Skin epidermis (tissue), 12 donors: ENCODE measurements around the gene SAMD11.
A peak's percentile ranks its signal among the peaks of the same experiment; 100 is the strongest.
"Not testable (repeated sequence)": the region's sequence is repeated elsewhere in the genome, so short reads cannot be mapped to it uniquely, and the experiment has no call there.

Experiments
- H3K27ac ChIP-seq, 21 experiments: fragments of 200-600 bp; sonication (generic) in 11 of 21; one replicate each; pipeline ENCODE4 v1.5.0; 2020; ENCODE audit warnings: mild to moderate bottlenecking in 3 of 21, inconsistent platforms in 2 of 21, moderate library complexity in 2 of 21
- H3K4me3 ChIP-seq, 7 experiments: fragments of 200-600 bp; sonication (generic) in 2 of 7; one replicate each; pipeline ENCODE4 v1.5.0; 2020; ENCODE audit warnings: inconsistent platforms in 2 of 7, mild to moderate bottlenecking in 2 of 7, moderate library complexity in 1 of 7

The SAMD11 gene

DNA sequence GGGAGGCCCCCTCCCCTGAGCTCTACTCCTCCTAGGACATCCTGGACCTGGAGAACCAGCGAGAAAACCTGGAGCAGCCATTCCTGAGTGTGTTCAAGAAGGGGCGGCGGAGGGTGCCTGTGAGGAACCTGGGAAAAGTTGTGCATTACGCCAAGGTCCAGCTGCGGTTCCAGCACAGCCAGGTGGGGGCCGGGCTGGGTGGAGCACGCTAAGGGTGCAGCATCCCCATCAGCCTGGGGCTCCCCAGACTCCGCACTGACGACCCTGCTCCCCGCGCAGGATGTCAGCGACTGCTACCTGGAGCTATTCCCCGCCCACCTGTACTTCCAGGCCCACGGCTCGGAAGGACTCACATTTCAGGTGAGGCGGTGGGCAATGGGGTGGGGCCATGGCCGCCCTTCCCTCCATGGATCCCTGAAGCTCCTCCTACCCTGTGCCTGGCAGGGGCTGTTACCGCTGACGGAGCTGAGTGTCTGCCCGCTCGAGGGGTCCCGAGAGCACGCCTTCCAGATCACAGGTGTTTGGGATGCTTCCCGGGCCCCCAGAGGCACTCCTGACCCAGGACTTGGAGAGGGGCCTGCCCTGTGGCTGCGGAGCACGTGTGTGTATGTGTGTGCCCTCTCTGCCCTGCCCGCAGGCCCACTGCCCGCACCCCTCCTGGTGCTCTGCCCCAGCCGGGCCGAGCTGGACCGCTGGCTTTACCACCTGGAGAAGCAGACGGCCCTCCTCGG lies 46.7 kb downstream of the SAMD11 start:
- H3K27ac ChIP-seq, result peak overlapping the region in 2 of 21 experiments; percentile 5 to 12
- H3K4me3 ChIP-seq, result peak overlapping the region in 1 of 7 experiments; percentile 7

DNA sequence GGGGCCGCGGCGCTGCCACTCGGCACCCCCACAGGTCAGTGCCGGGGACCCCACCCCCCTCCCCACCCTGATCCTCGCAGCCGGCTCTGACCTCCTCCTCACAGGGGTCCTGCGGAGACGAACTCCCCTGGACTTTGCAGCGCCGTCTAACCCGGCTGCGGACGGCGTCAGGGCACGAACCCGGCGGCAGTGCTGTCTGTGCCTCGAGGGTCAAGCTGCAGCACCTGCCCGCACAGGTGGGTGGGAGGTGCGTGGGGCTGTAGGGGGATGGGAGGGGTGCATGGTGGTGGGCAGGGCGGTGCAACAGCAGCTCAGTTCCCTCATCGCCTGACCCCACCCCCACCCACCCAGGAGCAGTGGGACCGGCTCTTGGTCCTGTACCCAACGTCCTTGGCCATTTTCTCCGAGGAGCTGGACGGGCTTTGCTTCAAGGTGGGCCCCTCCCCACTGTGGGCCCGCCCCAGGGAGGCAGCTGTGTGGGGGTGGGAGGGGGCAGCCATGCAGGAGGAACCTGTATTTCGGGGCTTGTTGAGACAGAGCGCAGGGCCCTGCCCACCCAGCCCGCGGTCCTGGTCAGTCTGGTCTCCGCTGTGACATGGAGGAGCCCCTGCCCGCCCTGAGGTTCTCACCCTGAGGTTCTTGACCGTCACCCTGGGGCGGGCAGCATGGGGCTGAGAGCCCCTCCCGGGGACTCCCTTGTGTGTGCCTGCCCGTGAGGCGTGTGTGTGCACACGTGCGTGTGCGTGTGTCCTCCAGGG lies 47.4 kb downstream of the SAMD11 start:
- Histone ChIP-seq H3K27ac (peak overlapping the region in 2 of 21 experiments; percentile 5 to 12), H3K4me3 (peak overlapping the region in 1 of 7 experiments; percentile 7)

DNA sequence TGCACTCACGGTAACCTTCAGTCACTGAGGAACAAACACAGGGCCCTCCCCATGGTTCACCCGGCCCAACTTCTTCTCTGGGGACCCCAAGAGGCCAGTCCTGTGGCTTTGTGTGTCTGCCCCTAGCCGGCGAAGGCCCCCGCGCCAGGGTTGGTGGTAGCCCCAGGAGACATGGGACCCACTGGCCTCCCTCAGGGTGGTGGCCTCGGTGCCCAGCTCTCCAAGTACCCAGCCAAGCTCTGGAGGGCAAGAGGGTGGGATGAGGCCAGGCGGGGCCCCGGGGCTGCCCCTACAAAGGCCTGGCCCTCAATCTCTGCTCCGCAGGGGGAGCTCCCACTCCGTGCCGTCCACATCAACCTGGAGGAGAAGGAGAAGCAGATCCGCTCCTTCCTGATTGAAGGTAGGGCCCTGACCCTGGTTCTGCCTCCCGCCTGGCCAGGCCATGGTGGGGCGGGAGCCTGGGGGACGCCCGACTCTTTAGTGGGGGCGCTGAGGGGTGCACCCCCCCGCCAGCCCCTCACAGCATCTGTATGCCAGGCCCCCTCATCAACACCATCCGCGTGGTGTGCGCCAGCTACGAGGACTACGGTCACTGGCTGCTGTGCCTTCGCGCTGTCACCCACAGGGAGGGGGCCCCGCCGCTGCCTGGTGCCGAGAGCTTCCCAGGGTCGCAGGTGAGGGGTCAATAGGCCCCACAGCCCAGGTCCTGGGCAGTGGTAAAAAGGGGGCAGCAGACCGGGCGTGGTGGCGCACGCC lies 48.2 kb downstream of the SAMD11 start:
- H3K27ac ChIP-seq, result peak overlapping the region in 2 of 21 experiments; percentile 28 to 34

DNA sequence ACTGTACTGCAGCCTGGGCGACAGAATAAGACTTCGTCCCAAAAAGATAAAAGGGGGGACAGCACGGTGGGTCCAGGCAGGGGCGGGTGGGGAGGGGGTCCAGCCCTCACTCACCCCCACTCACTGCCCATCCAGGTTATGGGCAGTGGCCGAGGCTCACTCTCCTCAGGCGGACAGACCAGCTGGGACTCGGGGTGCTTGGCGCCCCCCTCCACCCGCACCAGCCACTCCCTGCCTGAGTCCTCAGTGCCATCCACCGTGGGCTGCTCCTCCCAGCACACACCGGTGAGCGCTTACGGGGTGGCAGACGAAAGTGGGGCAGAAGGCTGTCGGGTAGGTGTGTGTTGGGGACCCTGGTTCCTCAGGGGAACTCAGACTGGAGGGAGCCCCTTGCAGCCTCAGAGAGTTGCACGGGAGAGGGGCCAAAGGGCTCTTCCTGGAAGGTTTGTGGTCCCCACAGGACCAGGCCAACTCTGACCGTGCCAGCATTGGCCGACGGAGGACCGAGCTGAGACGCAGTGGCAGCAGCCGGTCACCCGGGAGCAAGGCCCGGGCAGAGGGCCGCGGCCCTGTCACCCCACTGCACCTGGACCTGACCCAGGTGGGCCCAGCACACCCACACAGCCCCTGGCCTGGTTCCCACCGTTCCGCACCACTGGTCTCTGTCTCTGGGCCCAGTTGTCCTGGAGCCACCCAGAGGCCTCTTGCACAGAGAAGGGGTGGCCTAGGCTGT lies 49.2 kb downstream of the SAMD11 start:
- Histone ChIP-seq H3K27ac (no peak overlapping the region), H3K4me3 (no peak overlapping the region)

More for the DNA sequence above, 48.2 kb downstream of the SAMD11 start:
- H3K4me3 ChIP-seq, result no peak overlapping the region

DNA sequence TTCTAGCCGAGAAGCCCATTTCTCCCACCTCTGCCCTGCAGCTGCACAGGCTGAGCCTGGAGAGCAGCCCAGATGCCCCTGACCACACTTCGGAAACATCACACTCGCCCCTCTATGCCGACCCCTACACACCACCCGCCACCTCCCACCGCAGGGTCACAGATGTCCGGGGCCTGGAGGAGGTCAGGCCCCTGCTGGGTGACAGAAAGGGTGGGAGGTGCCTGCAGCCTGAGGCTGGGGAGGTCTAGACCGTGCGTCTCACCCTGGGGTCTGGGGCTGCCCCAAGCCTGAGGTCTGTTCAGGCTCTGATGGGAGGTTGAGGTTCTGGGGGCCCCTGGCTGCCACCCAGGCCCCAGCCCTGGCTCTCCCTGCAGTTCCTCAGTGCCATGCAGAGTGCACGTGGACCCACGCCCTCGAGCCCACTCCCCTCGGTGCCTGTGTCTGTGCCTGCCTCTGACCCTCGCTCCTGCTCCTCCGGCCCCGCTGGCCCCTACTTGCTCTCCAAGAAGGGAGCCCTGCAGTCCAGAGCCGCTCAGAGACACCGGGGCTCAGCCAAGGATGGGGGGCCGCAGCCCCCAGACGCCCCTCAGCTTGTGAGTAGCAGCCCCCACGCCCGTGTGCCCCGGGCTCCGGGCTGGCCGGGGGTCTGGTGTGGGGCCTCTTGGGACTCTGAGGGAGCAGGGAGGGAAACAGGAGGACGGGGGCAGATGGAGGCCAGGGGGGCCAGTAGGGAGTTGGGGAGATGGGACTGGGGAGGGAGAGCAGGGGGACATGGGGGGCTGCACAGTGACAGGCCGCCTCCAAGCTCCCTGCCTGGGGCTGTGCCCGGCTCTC lies 50.0 kb downstream of the SAMD11 start:
- H3K4me3 ChIP-seq, result no peak overlapping the region
- no peak overlapping the region for H3K27ac ChIP-seq

DNA sequence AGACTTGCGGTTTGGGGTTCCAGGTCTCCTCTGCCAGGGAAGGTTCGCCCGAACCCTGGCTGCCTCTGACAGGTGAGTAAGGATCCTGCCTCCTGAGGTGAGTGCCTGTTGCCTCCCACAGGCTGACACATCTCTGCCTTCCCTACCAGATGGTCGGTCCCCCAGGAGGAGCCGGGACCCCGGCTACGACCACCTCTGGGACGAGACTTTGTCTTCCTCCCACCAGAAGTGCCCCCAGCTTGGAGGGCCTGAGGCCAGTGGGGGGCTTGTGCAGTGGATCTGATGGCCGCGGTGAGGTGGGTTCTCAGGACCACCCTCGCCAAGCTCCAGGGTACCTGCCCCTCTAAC lies 50.5 kb downstream of the SAMD11 start:
- no peak overlapping the region for H3K4me3 ChIP-seq
- no peak overlapping the region for H3K27ac ChIP-seq

DNA sequence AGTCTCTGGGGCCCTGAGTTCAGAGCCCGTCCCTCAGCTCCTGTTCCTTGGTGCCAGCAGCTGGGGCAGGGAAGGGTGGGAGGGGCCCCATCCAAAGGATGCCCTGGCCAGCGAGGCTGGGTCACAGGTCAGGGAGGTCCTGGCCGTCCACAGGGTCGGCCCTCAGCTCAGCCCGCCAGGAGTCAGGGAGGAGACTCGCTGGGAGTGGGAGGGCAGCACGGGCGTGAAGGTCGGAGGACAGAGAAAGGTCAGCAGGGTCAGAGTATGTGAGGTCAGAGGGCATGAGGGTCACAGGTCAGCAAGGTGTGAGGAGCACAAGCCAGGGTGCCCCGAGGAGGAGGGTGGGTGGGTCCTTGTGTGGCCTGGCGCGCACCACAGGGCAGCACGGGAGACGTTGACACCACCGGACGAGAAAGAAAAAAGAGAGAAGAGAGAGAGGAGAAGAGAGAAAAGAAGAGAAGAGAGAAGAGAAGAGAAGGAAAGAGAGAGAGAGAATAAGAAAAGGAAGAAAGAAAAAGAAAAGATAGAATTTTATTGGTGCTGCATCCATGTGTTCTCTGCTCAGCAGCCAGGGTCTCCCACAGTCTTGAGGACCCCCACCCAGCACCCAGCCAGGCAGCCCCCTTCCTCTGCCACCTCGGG lies 51.1 kb downstream of the SAMD11 start:
- Histone ChIP-seq H3K4me3 (no peak overlapping the region), H3K27ac (no peak overlapping the region)

DNA sequence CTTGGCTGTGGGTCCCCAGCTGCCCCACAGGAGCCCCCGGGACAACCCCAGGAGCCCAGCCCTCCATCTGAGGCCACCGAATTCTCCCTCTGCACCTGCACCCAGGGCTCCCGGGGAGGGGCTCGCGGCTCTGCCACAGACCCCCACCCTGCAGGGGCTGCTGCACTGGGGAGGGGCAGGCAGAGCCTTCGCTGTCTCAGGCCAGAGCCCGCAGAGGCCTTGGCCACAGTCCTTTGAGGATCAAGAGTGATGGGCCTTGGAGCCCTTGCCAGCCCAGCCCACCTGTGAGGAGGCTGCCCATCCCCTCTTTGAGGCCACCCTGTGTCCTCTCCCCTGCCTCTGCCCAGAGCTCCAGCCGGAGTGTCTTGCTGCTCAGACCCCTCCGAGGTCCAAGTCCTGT lies 51.6 kb downstream of the SAMD11 start:
- Histone ChIP-seq H3K27ac (peak overlapping the region in 1 of 21 experiments; percentile 38), H3K4me3 (no peak overlapping the region)

DNA sequence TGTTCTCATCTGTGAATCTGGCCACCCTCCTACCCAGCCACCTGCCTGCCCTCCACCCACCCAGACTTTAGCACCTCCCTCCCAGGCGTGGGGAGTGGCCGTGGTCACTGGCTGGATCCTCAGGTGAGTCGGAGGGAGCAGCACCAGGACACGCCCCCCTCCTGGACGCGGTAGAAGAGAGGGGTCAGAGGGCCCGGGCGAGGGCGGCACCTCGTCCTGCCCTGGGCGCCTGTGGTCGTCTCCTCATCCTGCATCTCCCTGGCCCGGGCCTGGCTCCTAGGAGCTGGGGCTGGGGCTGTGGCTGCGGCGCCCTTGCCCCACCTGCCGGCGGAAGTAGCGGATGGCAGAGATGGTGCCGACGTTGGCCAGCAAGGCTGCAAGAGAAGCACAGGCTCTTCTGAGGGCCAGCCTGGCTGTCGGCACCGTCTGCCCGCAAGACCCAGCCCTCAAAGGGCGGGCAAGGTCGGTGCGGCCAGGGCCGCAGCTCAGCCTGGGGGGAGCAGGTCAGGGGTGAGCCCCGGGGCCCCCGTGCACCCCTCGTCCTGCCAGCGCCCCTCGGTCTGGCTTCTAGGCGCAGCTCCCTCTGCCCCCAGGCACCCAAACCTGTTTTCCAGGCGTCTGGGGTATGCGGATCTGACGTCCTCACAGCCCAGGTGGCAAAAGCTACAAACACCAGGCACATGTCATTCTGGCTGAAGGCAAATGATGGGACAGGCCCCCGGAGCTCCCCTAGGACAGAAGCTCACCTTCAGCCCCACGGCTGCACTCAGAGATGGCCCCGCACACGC lies 52.4 kb downstream of the SAMD11 start:
- peak overlapping the region in 9 of 21 experiments; percentile 10 to 81 (median 45) for H3K27ac ChIP-seq
- H3K4me3 ChIP-seq, result peak overlapping the region in 4 of 7 experiments; percentile 8 to 30 (median 20)

DNA sequence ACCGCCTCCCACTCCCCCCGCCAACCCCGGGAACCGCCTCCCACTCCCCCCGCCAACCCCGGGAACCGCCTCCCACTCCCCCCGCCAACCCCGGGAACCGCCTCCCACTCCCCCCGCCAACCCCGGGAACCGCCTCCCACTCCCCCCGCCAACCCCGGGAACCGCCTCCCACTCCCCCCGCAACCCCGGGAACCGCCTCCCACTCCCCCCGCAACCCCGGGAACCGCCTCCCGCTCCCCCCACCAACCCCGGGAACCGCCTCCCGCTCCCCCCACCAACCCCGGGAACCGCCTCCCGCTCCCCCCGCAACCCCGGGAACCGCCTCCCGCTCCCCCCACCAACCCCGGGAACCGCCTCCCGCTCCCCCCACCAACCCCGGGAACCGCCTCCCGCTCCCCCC lies 53.1 kb downstream of the SAMD11 start:
- not testable (repeated sequence) for H3K4me3 ChIP-seq, H3K27ac ChIP-seq

DNA sequence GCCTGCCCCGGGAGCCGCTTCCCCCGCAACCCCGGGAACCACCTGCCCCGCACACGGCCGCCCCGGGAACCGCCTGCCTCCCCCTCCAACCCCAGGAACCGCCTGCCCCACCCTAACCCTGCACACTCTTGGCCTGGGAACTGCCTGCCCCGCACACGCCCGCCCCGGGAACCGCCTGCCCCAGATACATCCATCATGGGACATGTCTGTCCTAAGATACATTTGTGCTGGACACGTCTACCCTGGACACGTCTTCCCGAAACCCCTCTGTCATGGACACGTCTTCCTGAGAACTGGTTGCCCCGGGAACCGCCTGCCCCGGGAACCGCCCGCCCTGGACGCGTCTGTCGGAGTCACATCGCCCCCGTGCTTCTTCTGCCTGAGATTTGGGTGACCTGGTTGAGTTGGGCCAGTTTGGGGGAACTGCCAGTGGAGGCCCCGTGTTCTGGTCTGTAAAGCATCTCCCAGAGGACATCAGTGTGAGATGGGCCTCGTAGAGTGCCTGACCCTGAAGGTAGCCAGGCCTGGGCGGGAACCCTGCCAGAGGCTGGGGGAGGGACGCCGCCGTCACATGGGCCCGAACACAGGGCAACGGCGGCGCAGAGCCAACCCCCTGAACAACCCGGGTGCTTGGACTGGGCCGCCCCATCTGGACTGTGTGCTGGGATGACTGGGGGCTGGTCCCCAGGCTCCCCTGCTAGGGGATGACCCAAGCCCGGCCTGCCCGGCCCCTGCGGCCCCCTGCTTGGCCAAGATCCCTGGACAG lies 54.5 kb downstream of the SAMD11 start:
- H3K27ac ChIP-seq, result no peak overlapping the region
- H3K4me3 ChIP-seq, result no peak overlapping the region

DNA sequence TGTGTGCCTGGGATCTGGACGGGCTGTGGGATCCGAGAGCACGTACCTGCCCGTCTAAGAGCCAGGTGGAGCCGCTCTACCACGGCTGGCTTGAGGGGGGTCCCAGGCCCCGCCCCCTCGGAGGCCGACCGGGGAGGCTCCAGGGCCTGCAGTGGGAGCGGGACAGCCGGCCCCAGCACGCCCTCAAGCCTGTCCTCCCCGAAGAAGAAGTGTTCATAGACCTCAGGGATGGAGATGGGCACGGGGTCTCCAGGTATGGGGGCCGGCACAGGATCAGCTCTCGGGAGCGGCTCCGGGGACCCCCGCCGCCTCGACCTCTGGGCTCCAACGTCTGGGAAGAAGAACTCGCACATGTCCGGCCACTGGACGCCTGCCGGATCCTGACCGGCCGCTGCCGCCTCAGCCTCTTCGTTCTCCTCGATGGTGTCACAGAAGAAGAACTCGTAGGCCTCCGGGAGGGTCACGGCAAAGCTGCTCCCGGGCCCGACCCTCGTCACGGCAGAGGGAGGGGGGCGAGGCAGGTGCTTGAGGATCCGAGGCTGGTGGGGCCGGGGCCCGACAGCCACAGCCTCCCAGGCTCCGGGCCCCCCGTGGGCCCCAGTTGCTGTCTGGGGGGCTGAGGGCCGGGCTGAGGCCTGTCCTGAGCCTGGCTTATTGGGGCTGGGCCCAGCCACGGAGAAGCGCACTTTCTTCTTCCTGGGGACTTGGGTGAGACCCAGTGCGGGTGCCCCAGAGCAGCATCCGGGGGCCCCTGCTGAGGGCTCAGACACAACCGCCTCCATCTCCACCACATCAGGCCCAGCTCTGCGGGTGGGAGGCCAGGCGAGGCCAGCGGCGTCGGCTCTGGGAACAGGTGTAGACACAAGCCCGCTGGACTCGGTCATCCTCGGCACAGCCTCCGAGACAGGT lies 55.4 kb downstream of the SAMD11 start:
- Histone ChIP-seq H3K4me3 (no peak overlapping the region), H3K27ac (no peak overlapping the region)

DNA sequence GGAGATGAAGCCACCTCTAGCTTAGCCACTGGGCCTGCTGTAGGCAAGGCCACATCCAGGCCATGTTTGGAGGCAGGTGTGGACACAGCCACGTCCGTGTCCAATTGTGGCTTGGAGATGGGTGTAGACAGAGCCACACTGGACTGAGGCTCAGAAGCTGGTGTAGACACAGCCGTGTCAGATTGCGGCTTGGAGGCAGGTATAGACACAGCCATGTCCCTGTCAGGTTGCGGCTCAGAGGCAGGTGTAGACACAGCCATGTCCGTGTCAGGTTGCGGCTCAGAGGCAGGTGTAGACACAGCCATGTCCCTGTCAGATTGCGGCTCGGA lies 56.0 kb downstream of the SAMD11 start:
- Histone ChIP-seq H3K4me3 (no peak overlapping the region), H3K27ac (no peak overlapping the region)

DNA sequence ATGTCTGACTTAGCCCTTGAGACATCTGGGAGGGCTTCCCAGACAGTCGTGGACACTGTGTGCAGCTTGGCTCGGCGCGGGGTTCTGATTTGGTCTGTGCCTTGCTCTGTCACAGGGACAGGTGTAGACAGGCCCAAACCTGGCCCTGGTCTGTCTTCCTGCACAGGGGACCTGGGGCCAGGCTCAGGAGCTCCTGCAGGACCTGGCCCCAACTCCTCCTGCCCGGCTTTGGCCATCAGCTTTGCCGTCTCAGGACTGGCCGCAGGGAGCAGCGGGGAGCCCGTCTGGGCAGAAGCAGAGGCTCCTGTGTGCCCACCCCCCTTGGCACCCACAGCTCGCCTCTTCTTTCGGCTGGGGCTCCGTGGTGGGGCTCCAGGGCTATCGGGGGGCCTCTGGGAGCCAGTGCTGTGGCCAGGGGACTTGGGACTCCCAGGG lies 56.4 kb downstream of the SAMD11 start:
- H3K27ac ChIP-seq, result peak overlapping the region in 1 of 21 experiments; percentile 41
- H3K4me3 ChIP-seq, result no peak overlapping the region

DNA sequence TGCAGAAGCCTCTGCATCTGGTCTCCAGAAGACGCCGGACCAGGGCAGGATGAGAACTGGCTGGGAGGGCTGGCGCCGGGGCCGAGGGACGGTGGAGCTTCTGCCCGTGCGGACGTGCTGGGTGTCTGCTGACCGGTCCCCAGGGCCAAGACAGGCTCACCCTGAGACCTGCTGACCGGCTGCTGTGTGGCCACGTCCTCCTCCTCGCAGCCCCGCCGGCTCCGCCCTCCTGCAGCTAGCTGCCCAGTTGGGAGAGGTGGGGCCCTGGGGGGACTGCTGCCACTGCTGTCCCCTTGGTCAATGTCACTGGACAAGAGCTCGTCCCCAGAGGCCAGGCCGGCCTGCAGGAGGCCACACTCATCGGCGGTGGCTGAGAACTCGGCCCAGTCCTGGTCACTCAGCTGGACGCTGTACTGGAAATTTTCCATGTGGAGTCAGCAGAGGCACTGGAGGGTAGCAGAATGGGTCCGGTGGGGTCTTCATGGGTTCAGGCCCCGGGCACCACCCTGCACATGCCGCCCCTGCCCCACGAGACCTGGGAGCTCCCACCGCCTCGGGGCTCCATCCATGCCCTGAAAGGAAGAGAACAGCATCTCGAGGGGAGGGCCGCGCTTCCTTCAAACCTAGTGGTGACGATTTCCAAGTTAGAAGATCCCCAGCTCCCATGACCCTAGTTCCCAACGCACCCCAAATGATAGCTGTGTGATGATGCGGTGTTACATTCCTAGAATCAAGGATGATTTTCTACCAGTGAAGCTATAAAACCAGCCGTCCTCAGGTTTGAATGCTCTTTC lies 57.1 kb downstream of the SAMD11 start:
- H3K27ac ChIP-seq, result peak overlapping the region in 1 of 21 experiments; percentile 41
- no peak overlapping the region for H3K4me3 ChIP-seq
